Body of pancreas (tissue), 4 donors: ENCODE measurements around the gene SGK1.

Source experiments
- CTCF ChIP-seq, 7 experiments: fragments of 450-650 bp in 4 of 7; fragments of 200-600 bp in 3 of 7; sonication (generic) in 3 of 7; IDR thresholded peaks; one replicate each; pipeline ENCODE4 v1.5.1; 2016 to 2019; ENCODE audit warnings: antibody characterized with exemption in 7 of 7
- POLR2A ChIP-seq, 3 donors: fragments of 450-650 bp; IDR thresholded peaks; one replicate each; pipeline ENCODE4 v1.6.1; 2016; ENCODE audit warnings: antibody characterized with exemption in 3 of 3, mild to moderate bottlenecking in 2 of 3

DNA sequence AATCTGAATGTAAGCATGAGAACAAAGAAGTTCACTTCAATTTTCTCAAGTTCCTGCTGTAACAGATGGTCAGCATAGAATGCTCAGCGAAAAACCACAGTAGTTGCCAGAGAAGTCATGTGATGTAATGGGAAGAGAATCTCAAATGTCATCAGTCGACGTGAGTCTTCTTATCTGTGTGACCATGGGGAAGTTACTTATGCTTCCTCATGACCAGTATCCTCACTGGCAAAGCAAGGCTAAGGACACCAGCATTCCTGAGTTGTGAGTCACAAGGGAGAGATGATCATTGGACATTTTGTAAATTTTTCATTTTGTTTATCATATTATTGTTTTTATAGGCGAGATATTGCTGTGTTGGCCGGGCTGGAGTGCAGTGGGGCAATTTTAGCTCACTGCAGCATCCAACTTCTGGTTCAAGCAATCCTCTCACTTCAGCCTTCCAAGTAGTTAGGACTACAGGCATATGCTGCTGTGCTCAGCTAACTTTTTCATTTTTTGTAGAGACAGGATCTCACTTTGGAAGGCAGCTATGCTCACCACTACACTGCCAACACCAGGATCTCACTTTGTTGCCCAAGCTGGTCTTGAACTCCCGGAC is 21.9 kb downstream of the SGK1 start:
- TF ChIP-seq CTCF (IDR thresholded peaks at IDR 0.05) (no peak), POLR2A (IDR thresholded peaks at IDR 0.05) (no peak)
